H1 (cell line): ENCODE data around the gene IL32. TPM values are rescaled to one million over a fixed set of nuclear protein-coding genes. Genes with fewer than 3 reads are reported as not detected.

Experiments used
- BACH1 ChIP-seq: IDR thresholded peaks from 2 replicates; pipeline ENCODE4 v1.6.1; 2012; ENCODE audit warnings: low read length, improper control_type of control experiment
- BCL11A ChIP-seq, 2 experiments: IDR thresholded peaks; one replicate each; pipeline ENCODE4 v1.6.1; 2011; ENCODE audit warnings: low read depth in 2 of 2, low read length in 2 of 2, mild to moderate bottlenecking in 2 of 2
- BRCA1 ChIP-seq: IDR thresholded peaks from 2 replicates; pipeline ENCODE4 v1.6.1; 2012; ENCODE audit warnings: low read depth, low read length, improper control_type of control experiment
- CBX5 ChIP-seq: fragments of 300-800, 300-1000 bp; sonication (generic); IDR thresholded peaks from 2 replicates; pipeline ENCODE4 v1.7.1; 2016; ENCODE audit warnings: antibody characterized with exemption, low read length, low read depth
- CEBPB ChIP-seq: IDR thresholded peaks from 2 replicates; pipeline ENCODE4 v1.6.1; 2012; ENCODE audit warnings: low read depth, low read length
- CREB1 ChIP-seq: IDR thresholded peaks from 2 replicates; pipeline ENCODE4 v1.6.1; 2012; ENCODE audit warnings: inconsistent platforms
- EGR1 ChIP-seq: IDR thresholded peaks from 2 replicates; pipeline ENCODE4 v1.6.1; 2011; ENCODE audit warnings: low read depth, low read length, borderline replicate concordance
- FOSL1 ChIP-seq: IDR thresholded peaks from 2 replicates; pipeline ENCODE4 v1.6.1; 2011; ENCODE audit warnings: mild to moderate bottlenecking, low read depth, low read length, moderate library complexity; ENCODE audit not compliant: insufficient read depth
- GTF2F1 ChIP-seq: IDR thresholded peaks from 2 replicates; pipeline ENCODE4 v1.6.1; 2012; ENCODE audit warnings: low read depth, low read length, improper control_type of control experiment, borderline replicate concordance
- HDAC6 ChIP-seq: IDR thresholded peaks from one replicate; pipeline ENCODE4 v1.7.1; 2012; ENCODE audit warnings: low read depth, mild to moderate bottlenecking, inconsistent platforms, low read length, moderate library complexity
- JUN ChIP-seq: IDR thresholded peaks from 2 replicates; pipeline ENCODE4 v1.6.1; 2011; ENCODE audit warnings: low read depth, mild to moderate bottlenecking, improper control_type of control experiment, low read length
- KDM1A ChIP-seq: fragments of 200-600, 300-600 bp; sonication (generic); IDR thresholded peaks from 2 replicates; pipeline ENCODE4 v1.7.1; 2016; ENCODE audit warnings: mild to moderate bottlenecking, low read length, borderline replicate concordance
- KDM4A ChIP-seq: IDR thresholded peaks from one replicate; pipeline ENCODE4 v1.7.1; 2012; ENCODE audit warnings: low read depth, mild to moderate bottlenecking, moderate library complexity, low read length, inconsistent platforms; ENCODE audit not compliant: severe bottlenecking
- KDM5A ChIP-seq: fragments of 200-600 bp; IDR thresholded peaks from 2 replicates; pipeline ENCODE4 v1.7.1; 2012; ENCODE audit warnings: mild to moderate bottlenecking, low read length, inconsistent platforms, mixed read lengths
- NANOG ChIP-seq: IDR thresholded peaks from 2 replicates; pipeline ENCODE4 v1.6.1; 2011; ENCODE audit warnings: low read length, low read depth, mild to moderate bottlenecking, inconsistent platforms; ENCODE audit not compliant: insufficient read depth, poor library complexity, severe bottlenecking
- PHF8 ChIP-seq: fragments of 200-600 bp; sonication (generic); conservative IDR thresholded peaks from 2 replicates; pipeline ENCODE4 v1.7.1; 2012; ENCODE audit warnings: low read depth, mild to moderate bottlenecking, inconsistent platforms, low read length, moderate library complexity
- POLR2A ChIP-seq, 2 experiments: IDR thresholded peaks; 1 replicate in 1 of 2; 2 replicates in 1 of 2; pipeline ENCODE4 v1.6.1; 2011; ENCODE audit warnings: low read depth in 2 of 2, low read length in 2 of 2, mild to moderate bottlenecking in 2 of 2; ENCODE audit errors: control extremely low read depth in 1 of 2
- POLR2AphosphoS5 ChIP-seq: IDR thresholded peaks from 2 replicates; pipeline ENCODE4 v1.6.1; 2011; ENCODE audit warnings: low read depth, low read length
- RBBP5 ChIP-seq: IDR thresholded peaks from 2 replicates; pipeline ENCODE4 v1.7.1; 2012; ENCODE audit warnings: low read depth, mild to moderate bottlenecking, inconsistent platforms, low read length, moderate library complexity, borderline replicate concordance
- RXRA ChIP-seq: IDR thresholded peaks from 2 replicates; pipeline ENCODE4 v1.6.1; 2011; ENCODE audit warnings: low read depth, mild to moderate bottlenecking, low read length, moderate library complexity; ENCODE audit not compliant: insufficient read depth
- SP1 ChIP-seq: IDR thresholded peaks from 2 replicates; pipeline ENCODE4 v1.6.1; 2011; ENCODE audit warnings: low read depth, low read length
- SP2 ChIP-seq: IDR thresholded peaks from 2 replicates; pipeline ENCODE4 v1.6.1; 2012; ENCODE audit warnings: mild to moderate bottlenecking, low read length, inconsistent platforms
- SP4 ChIP-seq: IDR thresholded peaks from 2 replicates; pipeline ENCODE4 v1.6.1; 2012; ENCODE audit warnings: low read length, inconsistent platforms
- TAF7 ChIP-seq: optimal IDR thresholded peaks from 2 replicates; pipeline ENCODE3; 2011; ENCODE audit warnings: low read depth, mild to moderate bottlenecking, inconsistent platforms, low read length, moderate library complexity, borderline replicate concordance
- TCF12 ChIP-seq: IDR thresholded peaks from 2 replicates; pipeline ENCODE4 v1.6.1; 2011; ENCODE audit warnings: low read depth, mild to moderate bottlenecking, low read length
- ZNF274 ChIP-seq: IDR thresholded peaks from 2 replicates; pipeline ENCODE4 v1.7.0; 2012; ENCODE audit warnings: low read length, borderline replicate concordance; ENCODE audit errors: extremely low read depth
- polyA plus RNA-seq, 7 experiments: library from polyadenylated mRNA; depleted of rRNA in 3 of 7; stranded (reverse) in 5 of 7; unstranded in 2 of 7; fragments of >200 nt in 5 of 7; fragments of 200-250 nt in 2 of 7; gene quantifications; 1 replicate in 5 of 7; 2 replicates in 1 of 7; 4 replicates in 1 of 7; pipeline versions ENCODE4 v1.2.1 to v1.2.3, GENCODE V29; 2011 to 2013; ENCODE audit warnings: missing spikeins in 2 of 7, mixed read lengths in 2 of 7
- total RNA-seq: library from RNA; stranded (reverse); fragmentation: NEBNext Ultra II Directional; extraction: Animal tissue kit (Norgen Biotek cat#: 25700); gene quantifications from 2 replicates; pipeline ENCODE4 v1.2.1, GENCODE V29; 2021

Gene IL32
- total and polyA plus RNA-seq, 2 of the 8 experiments (the other 6 are each of a cell fraction or from before 2014, with no cell fraction given), result 2.7 to 5.0 TPM

GRCh38 chr16:3023669-3024478 lies 41.6 kb upstream of the IL32 start, which contains the start of the genes HCFC1R1 and THOC6 (continued):
- TF ChIP-seq NANOG, result no peak
- peak; percentile 59 for TF ChIP-seq BACH1
- no peak for TF ChIP-seq ZNF274
- TF ChIP-seq GTF2F1, result peak; percentile 61; the same call in 1 of the 2 replicates
- peak; percentile 94 for TF ChIP-seq PHF8
- no peak for TF ChIP-seq SP2
- TF ChIP-seq KDM5A, result no peak
- TF ChIP-seq RXRA, result no peak
- TF ChIP-seq TAF7, result peak; percentile 90
- no peak; the same call in 1 of the 2 replicates for TF ChIP-seq SP4
- TF ChIP-seq RBBP5, result 0 out of 2 replicates have a peak, but pooled peaks have one; percentile 74
- TF ChIP-seq TCF12, result peak; percentile 71; the same call in 1 of the 2 replicates
- no peak for TF ChIP-seq SP1
- TF ChIP-seq BCL11A (IDR thresholded peaks at IDR 0.05; ENCODE audit: low read depth in 2 of 2, low read length in 2 of 2), result no peak
- peak; percentile 91 for TF ChIP-seq CREB1
- TF ChIP-seq EGR1, result no peak
- no peak for TF ChIP-seq KDM1A
- TF ChIP-seq BRCA1, result 0 out of 2 replicates have a peak, but pooled peaks have one; percentile 51
- peak; percentile 86 to 89 for TF ChIP-seq POLR2A (IDR thresholded peaks at IDR 0.05; ENCODE audit: control extremely low read depth in 1 of 2, low read depth in 2 of 2, low read length in 2 of 2)
- peak; percentile 98 for TF ChIP-seq POLR2AphosphoS5
- TF ChIP-seq CEBPB, result 0 out of 2 replicates have a peak, but pooled peaks have one; percentile 32
- peak; percentile 42 for TF ChIP-seq KDM4A
- TF ChIP-seq JUN, result no peak
- TF ChIP-seq FOSL1, result no peak
- no peak for TF ChIP-seq HDAC6
- TF ChIP-seq CBX5, result no peak
